ENCODE measurements around the gene SH3GL3. TPM values are rescaled to one million over a fixed set of nuclear protein-coding genes. Genes with fewer than 3 reads are reported as not detected.

The SH3GL3 gene
- polyA plus RNA-seq, 2 of the 4 experiments (the other 2 are of a cell fraction) = 0.19 to 0.21 TPM

DNA sequence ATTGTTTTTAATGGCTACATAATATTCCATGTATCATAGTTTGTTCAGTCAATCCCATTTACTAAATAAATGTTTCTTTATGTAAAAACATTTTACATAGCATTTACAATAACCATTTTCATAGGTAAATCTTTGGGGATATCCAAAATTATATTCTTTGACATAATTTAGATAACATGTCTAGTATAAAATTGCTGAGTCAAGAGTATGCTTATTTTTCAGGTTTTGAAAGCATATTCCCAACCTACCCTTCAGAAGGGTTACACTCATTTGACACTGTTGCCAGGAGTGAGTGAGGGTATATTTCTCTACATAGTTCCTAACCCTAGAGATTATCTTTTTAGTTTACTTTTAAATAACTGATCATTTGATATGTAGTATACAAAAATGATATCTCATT lies 122.2 kb downstream of the SH3GL3 start:
- ChIA-PET POLR2A (no interaction called here), CTCF (interaction anchor here (1.0 to 16.0 kb wide), 4 partner anchors 8 to 321 kb away, joined by 4 to 249 read pairs (median 56); no protein-coding TSS in a partner anchor)
- TF ChIP-seq ZNF302 (CRISPR knock-in tag; IDR thresholded peaks at IDR 0.05) = no peak
- peak; percentile 66 for TF ChIP-seq MAFK (IDR thresholded peaks at IDR 0.05; ENCODE audit: partially characterized antibody)
- no peak for TF ChIP-seq KDM1A (IDR thresholded peaks at IDR 0.05; ENCODE audit: low read depth)
- no peak for TF ChIP-seq POLR2AphosphoS2 (conservative IDR thresholded peaks at IDR 0.05; ENCODE audit: low read length)
- TF ChIP-seq MYC (IDR thresholded peaks at IDR 0.05; ENCODE audit: borderline replicate concordance, low read length) = no peak
- TF ChIP-seq TP53 (CRISPR knock-in tag; IDR thresholded peaks at IDR 0.05) = no peak
- TF ChIP-seq, protein P1, sequence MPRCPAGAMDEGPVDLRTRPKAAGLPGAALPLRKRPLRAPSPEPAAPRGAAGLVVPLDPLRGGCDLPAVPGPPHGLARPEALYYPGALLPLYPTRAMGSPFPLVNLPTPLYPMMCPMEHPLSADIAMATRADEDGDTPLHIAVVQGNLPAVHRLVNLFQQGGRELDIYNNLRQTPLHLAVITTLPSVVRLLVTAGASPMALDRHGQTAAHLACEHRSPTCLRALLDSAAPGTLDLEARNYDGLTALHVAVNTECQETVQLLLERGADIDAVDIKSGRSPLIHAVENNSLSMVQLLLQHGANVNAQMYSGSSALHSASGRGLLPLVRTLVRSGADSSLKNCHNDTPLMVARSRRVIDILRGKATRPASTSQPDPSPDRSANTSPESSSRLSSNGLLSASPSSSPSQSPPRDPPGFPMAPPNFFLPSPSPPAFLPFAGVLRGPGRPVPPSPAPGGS (IDR thresholded peaks at IDR 0.05) = no peak
- TF ChIP-seq RCOR1 (IDR thresholded peaks at IDR 0.05; ENCODE audit: low read depth, low read length) = no peak
- Histone ChIP-seq H3K4me3 (no peak overlapping the region), H3K4me2 (no peak overlapping the region), H3K4me1 (no peaks in the 10 kb centered on the region), H3K9me3 (no peaks in the 10 kb centered on the region), H3K27ac (no peak overlapping the region)
- FAIRE-seq (peak; percentile 80), ATAC-seq (no peak), DNase-seq (ENCODE audit: low read depth in 1 of 2, low spot score in 1 of 2) (no peak)

DNA sequence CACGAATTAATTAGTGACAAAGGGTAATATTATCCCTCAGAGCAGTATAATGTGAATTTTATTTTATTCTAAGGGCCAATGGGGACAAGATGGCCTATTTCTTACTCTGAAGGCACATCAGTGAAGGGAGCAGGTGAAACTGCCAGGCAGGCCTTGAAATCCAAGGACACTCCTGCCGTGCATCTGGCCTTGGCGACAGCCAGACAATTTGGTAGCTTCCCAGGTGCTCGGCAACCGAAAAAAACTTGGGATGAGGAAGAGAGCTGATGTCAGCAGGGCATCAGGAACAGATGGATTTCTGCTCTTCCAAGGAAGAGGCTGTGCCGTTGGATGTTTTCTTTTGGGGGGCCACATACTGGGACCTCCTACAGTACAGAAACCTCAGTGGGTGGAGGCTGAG lies 123.6 kb downstream of the SH3GL3 start:
- ChIA-PET CTCF (interaction anchor here (0.7 to 9.3 kb wide), 8 partner anchors 10 to 322 kb away, joined by 3 to 76 read pairs (median 16); partner anchors contain the start of gene SH3GL3), POLR2A (no interaction called here)
- no peak for FAIRE-seq
- Histone ChIP-seq H3K4me3 (no peak overlapping the region), H3K27ac (no peak overlapping the region), H3K4me2 (no peak overlapping the region), H3K4me1 (no peaks in the 10 kb centered on the region), H3K9me3 (no peaks in the 10 kb centered on the region)
- TF ChIP-seq HOXB5 (CRISPR knock-in tag; IDR thresholded peaks at IDR 0.05) = no peak
- TF ChIP-seq FOXS1 (CRISPR knock-in tag; IDR thresholded peaks at IDR 0.05) = no peak
- TF ChIP-seq POLR2AphosphoS2 (conservative IDR thresholded peaks at IDR 0.05; ENCODE audit: low read length) = no peak
- no peak for TF ChIP-seq SREBF2 (IDR thresholded peaks at IDR 0.05)
- TF ChIP-seq, protein P2, sequence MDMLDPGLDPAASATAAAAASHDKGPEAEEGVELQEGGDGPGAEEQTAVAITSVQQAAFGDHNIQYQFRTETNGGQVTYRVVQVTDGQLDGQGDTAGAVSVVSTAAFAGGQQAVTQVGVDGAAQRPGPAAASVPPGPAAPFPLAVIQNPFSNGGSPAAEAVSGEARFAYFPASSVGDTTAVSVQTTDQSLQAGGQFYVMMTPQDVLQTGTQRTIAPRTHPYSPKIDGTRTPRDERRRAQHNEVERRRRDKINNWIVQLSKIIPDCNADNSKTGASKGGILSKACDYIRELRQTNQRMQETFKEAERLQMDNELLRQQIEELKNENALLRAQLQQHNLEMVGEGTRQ (IDR thresholded peaks at IDR 0.05) = no peak
- no peak for ATAC-seq
- DNase-seq (ENCODE audit: low read depth in 1 of 2, low spot score in 1 of 2) = no peak
- WGBS (ENCODE audit: missing lambda C conversion rate) = 37% methylated on average over 6 of the region's 6 CpGs

DNA sequence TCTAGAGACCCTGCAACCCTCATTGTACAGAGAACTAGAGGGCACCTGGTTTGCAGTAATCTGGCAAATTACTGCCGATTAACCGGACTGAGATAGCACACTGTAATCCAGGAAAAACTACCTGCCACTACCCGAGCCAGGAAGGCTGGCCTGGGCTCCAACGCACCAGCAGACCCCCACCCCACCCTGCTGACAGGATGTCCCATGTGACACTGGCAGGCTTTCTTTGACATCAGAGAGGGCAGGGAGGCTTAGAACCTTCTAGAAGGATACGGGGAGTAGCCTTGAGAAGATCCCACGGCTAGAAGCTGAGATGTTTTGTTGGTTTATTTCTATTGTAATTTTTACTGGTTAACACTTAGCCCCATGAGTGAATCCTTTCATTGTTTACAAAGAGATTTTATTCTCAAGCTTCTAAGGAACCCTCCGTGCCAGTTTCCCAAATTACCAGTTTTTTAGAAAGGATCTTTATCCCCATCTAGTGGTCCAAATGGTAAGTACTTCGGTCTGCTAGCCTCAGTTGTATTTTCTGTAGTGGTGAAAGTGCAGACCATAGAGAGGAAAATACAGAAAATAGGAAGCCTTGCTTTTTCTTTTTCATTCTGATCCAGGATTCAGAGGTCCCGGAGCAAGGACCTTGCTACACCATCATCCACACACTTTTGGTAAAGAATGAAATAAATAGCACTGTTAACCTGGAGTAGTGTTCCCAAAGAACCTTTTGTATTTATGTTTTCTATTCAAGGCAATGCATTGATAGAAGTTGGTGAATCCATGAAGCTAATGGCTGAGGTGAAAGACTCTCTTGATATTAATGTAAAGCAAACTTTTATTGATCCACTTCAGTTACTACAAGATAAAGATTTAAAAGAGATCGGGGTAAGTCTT lies 124.9 kb downstream of the SH3GL3 start:
- 34% methylated on average over 10 of the region's 10 CpGs for WGBS (ENCODE audit: missing lambda C conversion rate)
- Histone ChIP-seq H3K27ac (no peak overlapping the region), H3K4me2 (no peak overlapping the region), H3K4me3 (no peak overlapping the region), H3K9me3 (no peaks in the 10 kb centered on the region), H3K4me1 (no peaks in the 10 kb centered on the region)
- DNase-seq (ENCODE audit: low read depth in 1 of 2, low spot score in 1 of 2) (peak; percentile 22 to 29), ATAC-seq (peak in 1 of 2 experiments; percentile 69; a peak in 2 of 6 replicates), FAIRE-seq (no peak)
- TF ChIP-seq, protein P3, sequence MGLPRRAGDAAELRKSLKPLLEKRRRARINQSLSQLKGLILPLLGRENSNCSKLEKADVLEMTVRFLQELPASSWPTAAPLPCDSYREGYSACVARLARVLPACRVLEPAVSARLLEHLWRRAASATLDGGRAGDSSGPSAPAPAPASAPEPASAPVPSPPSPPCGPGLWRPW (IDR thresholded peaks at IDR 0.05) = no peak
- TF ChIP-seq FOXS1 (CRISPR knock-in tag; IDR thresholded peaks at IDR 0.05) (no peak), POLR2AphosphoS2 (conservative IDR thresholded peaks at IDR 0.05; ENCODE audit: low read length) (no peak), CEBPB (IDR thresholded peaks at IDR 0.05) (no peak), HEYL (CRISPR knock-in tag; IDR thresholded peaks at IDR 0.05) (no peak), EHF (CRISPR knock-in tag; IDR thresholded peaks at IDR 0.05) (no peak), RARB (CRISPR knock-in tag; IDR thresholded peaks at IDR 0.05) (no peak), RAD21 (conservative IDR thresholded peaks at IDR 0.05 in 1 of 2, IDR thresholded peaks at IDR 0.05 in 1 of 2) (peak; percentile 53 to 55), NR3C1 (IDR thresholded peaks at IDR 0.05) (no peak), TP53 (CRISPR knock-in tag; IDR thresholded peaks at IDR 0.05) (no peak), MAZ (IDR thresholded peaks at IDR 0.05; ENCODE audit: borderline replicate concordance, low read depth, low read length) (no peak), SMC3 (IDR thresholded peaks at IDR 0.05) (peak; percentile 36; the same call in 2 of the 3 replicates), ZC3H11A (IDR thresholded peaks at IDR 0.05) (no peak), FOSB (CRISPR knock-in tag; IDR thresholded peaks at IDR 0.05) (no peak), CHD4 (IDR thresholded peaks at IDR 0.05; ENCODE audit: borderline replicate concordance) (no peak), TFCP2L1 (CRISPR knock-in tag; IDR thresholded peaks at IDR 0.05) (no peak)
- TF ChIP-seq, protein P4, sequence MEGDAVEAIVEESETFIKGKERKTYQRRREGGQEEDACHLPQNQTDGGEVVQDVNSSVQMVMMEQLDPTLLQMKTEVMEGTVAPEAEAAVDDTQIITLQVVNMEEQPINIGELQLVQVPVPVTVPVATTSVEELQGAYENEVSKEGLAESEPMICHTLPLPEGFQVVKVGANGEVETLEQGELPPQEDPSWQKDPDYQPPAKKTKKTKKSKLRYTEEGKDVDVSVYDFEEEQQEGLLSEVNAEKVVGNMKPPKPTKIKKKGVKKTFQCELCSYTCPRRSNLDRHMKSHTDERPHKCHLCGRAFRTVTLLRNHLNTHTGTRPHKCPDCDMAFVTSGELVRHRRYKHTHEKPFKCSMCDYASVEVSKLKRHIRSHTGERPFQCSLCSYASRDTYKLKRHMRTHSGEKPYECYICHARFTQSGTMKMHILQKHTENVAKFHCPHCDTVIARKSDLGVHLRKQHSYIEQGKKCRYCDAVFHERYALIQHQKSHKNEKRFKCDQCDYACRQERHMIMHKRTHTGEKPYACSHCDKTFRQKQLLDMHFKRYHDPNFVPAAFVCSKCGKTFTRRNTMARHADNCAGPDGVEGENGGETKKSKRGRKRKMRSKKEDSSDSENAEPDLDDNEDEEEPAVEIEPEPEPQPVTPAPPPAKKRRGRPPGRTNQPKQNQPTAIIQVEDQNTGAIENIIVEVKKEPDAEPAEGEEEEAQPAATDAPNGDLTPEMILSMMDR (IDR thresholded peaks at IDR 0.05) = peak; percentile 61
- TF ChIP-seq, protein P5, sequence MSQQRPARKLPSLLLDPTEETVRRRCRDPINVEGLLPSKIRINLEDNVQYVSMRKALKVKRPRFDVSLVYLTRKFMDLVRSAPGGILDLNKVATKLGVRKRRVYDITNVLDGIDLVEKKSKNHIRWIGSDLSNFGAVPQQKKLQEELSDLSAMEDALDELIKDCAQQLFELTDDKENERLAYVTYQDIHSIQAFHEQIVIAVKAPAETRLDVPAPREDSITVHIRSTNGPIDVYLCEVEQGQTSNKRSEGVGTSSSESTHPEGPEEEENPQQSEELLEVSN (IDR thresholded peaks at IDR 0.05; ENCODE audit: borderline replicate concordance, low read depth) = no peak
- ChIA-PET CTCF (interaction anchor here (0.9 to 9.3 kb wide), 17 partner anchors 11 to 999 kb away, joined by 3 to 76 read pairs (median 4); partner anchors contain the start of gene SH3GL3), POLR2A (no interaction called here)
